ENCODE data around the gene ZDHHC21.

ZDHHC21 gene

GRCh38 chr9:14645648-14646047, 47.6 kb downstream of the ZDHHC21 start:
- no peak for DNase-seq (ENCODE audit: low read depth)
- H3K4me3 ChIP-seq (ENCODE audit: low read length): no peak overlapping the region
- TF ChIP-seq CTCF (IDR thresholded peaks at IDR 0.05; ENCODE audit: insufficient read depth, low read depth, low read length, missing control alignments): no peak

GRCh38 chr9:14640967-14641366, 52.3 kb downstream of the ZDHHC21 start:
- TF ChIP-seq CTCF (IDR thresholded peaks at IDR 0.05; ENCODE audit: insufficient read depth, low read depth, low read length, missing control alignments): no peak
- DNase-seq (ENCODE audit: low read depth): no peak
- H3K4me3 ChIP-seq (ENCODE audit: low read length): no peak overlapping the region

- DNase-seq (ENCODE audit: low read depth): no peak
- no peak for TF ChIP-seq CTCF (IDR thresholded peaks at IDR 0.05; ENCODE audit: insufficient read depth, low read depth, low read length, missing control alignments)
Measured at GRCh38 chr9:14640294-14640693, 52.9 kb downstream of the ZDHHC21 start.

GRCh38 chr9:14633906-14634565, 59.2 kb downstream of the ZDHHC21 start:
- no peak for DNase-seq (ENCODE audit: low read depth)
- H3K4me3 ChIP-seq (ENCODE audit: low read length): no peak overlapping the region
- no peak for TF ChIP-seq CTCF (IDR thresholded peaks at IDR 0.05; ENCODE audit: insufficient read depth, low read depth, low read length, missing control alignments)

More at GRCh38 chr9:14640294-14640693, 52.9 kb downstream of the ZDHHC21 start:
- H3K4me3 ChIP-seq (ENCODE audit: low read length): no peak overlapping the region

GRCh38 chr9:14633148-14633547, 60.1 kb downstream of the ZDHHC21 start:
- no peak for DNase-seq (ENCODE audit: low read depth)
- H3K4me3 ChIP-seq (ENCODE audit: low read length): no peak overlapping the region
- TF ChIP-seq CTCF (IDR thresholded peaks at IDR 0.05; ENCODE audit: insufficient read depth, low read depth, low read length, missing control alignments): no peak

- H3K4me3 ChIP-seq (ENCODE audit: low read length): no peak overlapping the region
- no peak for DNase-seq (ENCODE audit: low read depth)
- no peak for TF ChIP-seq CTCF (IDR thresholded peaks at IDR 0.05; ENCODE audit: insufficient read depth, low read depth, low read length, missing control alignments)
Measured at GRCh38 chr9:14627513-14627912, 65.7 kb downstream of the ZDHHC21 start.

- DNase-seq (ENCODE audit: low read depth): no peak
- TF ChIP-seq CTCF (IDR thresholded peaks at IDR 0.05; ENCODE audit: insufficient read depth, low read depth, low read length, missing control alignments): no peak
- no peak overlapping the region for H3K4me3 ChIP-seq (ENCODE audit: low read length)
Measured at GRCh38 chr9:14618836-14619420, 74.3 kb downstream of the ZDHHC21 start.
